NT2/D1 (cell line): ENCODE data around the gene ADGRG1.

Experiments used
- SUZ12 ChIP-seq: IDR thresholded peaks from 2 replicates; pipeline ENCODE4 v1.6.1; 2011; ENCODE audit not compliant: insufficient read length, insufficient read depth; ENCODE audit errors: extremely low read depth
- YY1 ChIP-seq: IDR thresholded peaks from 2 replicates; pipeline ENCODE4 v1.6.1; 2011; ENCODE audit not compliant: insufficient read length, insufficient read depth
- ZNF274 ChIP-seq: IDR thresholded peaks from 2 replicates; pipeline ENCODE4 v1.6.1; 2011; ENCODE audit warnings: mild to moderate bottlenecking, low read depth, low read length

DNA sequence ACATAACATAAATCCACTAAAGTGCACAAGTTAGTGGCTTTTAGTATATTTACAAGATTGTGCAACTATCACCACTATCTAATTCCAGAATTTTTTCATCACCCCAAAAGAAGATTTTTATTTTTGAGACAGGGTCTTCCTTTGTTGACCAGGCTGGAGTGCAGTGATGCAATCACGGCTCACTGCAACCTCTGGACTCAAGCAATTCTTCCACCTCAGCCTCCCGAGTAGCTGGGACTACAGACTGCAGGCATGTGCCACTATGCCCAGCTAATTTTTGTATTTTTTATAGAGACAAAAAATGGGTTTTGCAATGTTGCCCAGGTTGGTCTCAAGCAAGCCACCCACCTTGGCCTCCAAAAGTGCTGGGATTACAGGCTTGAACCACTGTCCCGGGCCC lies 81.2 kb downstream of the ADGRG1 start:
- no peak for TF ChIP-seq YY1
- no peak for TF ChIP-seq ZNF274
- no peak for TF ChIP-seq SUZ12
